SU-DHL-6 (cell line): Measurements from ENCODE around the gene SYNDIG1.

Experiments
- EZH2phosphoT487 ChIP-seq: fragments of 200-600 bp; sonication (generic), shearing (Covaris generic); conservative IDR thresholded peaks from 2 replicates; pipeline ENCODE4 v1.6.1; 2018; ENCODE audit warnings: mild to moderate bottlenecking, antibody characterized with exemption, low read length, moderate library complexity, mixed read lengths
- TF ChIP-seq, protein P1 (sequence below): fragments of 200-600 bp; sonication (generic); IDR thresholded peaks from one replicate; pipeline ENCODE4 v1.5.1; 2017; ENCODE audit warnings: antibody characterized with exemption, mild to moderate bottlenecking, low read length, moderate library complexity; ENCODE audit not compliant: insufficient read depth, poor library complexity, severe bottlenecking

DNA sequence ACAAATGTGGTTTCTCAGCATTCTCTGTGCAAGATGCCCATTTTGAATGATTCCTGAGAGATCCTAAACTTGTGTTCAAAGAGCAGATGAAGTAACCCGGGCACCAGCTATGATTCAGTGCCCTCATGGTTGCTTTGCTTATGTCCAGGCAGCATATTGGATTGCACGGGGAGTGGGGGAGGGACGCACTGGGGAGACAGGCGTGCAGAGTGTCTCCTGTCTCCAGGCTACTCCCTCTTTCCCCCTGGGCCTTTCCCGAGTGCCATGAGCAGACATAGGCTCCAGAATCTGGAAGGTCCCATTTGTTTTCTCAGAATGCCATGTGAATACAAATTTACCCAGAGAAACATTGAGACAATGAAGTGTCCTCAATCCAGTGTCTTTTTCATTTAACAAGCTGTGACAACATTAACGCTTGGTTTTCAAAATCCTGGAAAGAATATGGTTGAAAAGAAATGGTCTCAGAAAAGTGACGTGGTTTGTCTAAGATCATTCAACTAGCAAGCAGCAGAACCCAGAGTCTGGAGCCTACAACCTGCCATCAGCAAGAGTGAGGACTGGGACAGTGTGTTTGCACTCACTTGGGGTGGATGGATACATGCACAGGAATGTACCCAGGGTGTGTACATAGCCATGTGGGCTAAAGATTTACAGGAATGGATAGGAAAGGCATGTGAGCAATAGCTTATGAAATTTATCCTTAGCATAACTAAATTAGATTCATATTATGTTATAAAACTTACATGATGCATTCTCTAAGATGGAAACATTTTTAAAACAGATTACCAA, 4.2 kb downstream of the SYNDIG1 start:
- TF ChIP-seq, protein P1, sequence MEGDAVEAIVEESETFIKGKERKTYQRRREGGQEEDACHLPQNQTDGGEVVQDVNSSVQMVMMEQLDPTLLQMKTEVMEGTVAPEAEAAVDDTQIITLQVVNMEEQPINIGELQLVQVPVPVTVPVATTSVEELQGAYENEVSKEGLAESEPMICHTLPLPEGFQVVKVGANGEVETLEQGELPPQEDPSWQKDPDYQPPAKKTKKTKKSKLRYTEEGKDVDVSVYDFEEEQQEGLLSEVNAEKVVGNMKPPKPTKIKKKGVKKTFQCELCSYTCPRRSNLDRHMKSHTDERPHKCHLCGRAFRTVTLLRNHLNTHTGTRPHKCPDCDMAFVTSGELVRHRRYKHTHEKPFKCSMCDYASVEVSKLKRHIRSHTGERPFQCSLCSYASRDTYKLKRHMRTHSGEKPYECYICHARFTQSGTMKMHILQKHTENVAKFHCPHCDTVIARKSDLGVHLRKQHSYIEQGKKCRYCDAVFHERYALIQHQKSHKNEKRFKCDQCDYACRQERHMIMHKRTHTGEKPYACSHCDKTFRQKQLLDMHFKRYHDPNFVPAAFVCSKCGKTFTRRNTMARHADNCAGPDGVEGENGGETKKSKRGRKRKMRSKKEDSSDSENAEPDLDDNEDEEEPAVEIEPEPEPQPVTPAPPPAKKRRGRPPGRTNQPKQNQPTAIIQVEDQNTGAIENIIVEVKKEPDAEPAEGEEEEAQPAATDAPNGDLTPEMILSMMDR: no peak
- no peak for TF ChIP-seq EZH2phosphoT487
